DND-41 (cell line): ENCODE data around the gene SYCE1L.

Experiments
- CTCF ChIP-seq: IDR thresholded peaks from 2 replicates; pipeline ENCODE4 v1.5.1; 2012; ENCODE audit warnings: borderline replicate concordance, low read length, moderate library complexity, mild to moderate bottlenecking; ENCODE audit not compliant: poor library complexity, severe bottlenecking; ENCODE audit errors: extremely low read depth
- EZH2 ChIP-seq: IDR thresholded peaks from 3 replicates; pipeline ENCODE4 v1.6.1; 2012; ENCODE audit warnings: borderline replicate concordance, low read depth, mild to moderate bottlenecking, moderate library complexity, low read length, inconsistent platforms; ENCODE audit not compliant: severe bottlenecking

- TF ChIP-seq EZH2 (no peak), CTCF (no peak)
These were observed 34.8 kb downstream of the SYCE1L start for GRCh38 chr16:77233799-77234519.
